ENCODE results near the gene KLF2.
"Not testable (repeated sequence)": the region's sequence is repeated elsewhere in the genome, so short reads cannot be mapped to it uniquely, and the experiment has no call there.

The KLF2 gene

DNA sequence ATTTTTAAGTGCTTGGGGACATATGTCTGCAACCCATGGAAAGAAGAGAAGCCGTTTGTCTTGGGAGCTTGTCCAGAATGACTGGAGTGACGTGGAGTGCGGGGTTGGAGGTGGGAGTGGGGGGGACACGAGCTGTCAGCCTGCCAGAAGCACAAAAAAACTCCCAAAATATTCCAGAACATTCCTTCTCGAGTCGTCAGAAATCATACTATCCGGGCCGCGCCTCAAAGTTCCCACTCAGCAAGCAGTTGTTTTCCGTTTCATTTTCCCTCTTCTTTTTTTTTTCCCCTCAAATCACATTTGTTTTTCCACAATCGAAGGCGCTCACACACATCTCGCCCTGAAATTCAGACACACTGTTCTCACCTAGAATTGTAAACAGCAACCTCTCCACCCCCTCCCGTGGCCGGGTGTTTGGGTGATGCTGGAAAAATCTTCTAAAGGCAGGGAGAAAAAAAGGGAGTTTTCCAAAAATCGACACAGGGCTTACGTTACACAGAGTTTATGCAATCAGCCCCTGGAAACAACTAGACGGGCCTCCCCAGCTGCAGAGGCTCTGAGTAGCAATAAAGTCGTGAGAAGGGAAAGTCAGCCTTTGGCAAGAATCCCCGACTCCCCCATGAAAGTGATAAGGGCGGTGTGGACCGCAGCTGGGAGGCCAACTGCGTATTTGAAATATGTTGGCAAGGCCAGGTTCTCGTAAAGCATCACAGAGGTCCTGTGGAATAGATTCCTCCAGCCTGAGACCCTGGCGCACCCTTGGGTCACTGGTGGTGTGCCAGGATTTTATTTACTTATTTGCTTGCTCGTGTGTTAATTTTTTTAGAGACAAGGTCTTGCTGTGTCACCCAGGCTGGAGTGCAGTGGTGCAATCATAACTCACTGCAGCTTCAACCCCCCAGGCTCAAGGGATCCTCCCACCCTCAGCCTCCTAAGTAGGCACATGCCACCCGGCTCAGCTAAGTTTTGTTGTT, 31.2 kb upstream of the KLF2 start:
- H3K4me1 ChIP-seq (ENCODE audit: control insufficient read depth, insufficient read depth, low read length): peaks cover 25% of the 10 kb centered on the region
- H3K9me3 ChIP-seq (replicated peaks; ENCODE audit: low read length): no peaks in the 10 kb centered on the region
- peak overlapping the region; percentile 76 for H3K9ac ChIP-seq (ENCODE audit: low read depth, low read length)
- peak overlapping the region; percentile 53 for H3K4me3 ChIP-seq (ENCODE audit: low read length)
- H3K36me3 ChIP-seq (ENCODE audit: insufficient read depth, low read length): no peaks in the 10 kb centered on the region
- H3K4me2 ChIP-seq (ENCODE audit: low read length): peak overlapping the region; percentile 76
- H3K27me3 ChIP-seq (ENCODE audit: control insufficient read depth, insufficient read depth, low read length): no peaks in the 10 kb centered on the region

DNA sequence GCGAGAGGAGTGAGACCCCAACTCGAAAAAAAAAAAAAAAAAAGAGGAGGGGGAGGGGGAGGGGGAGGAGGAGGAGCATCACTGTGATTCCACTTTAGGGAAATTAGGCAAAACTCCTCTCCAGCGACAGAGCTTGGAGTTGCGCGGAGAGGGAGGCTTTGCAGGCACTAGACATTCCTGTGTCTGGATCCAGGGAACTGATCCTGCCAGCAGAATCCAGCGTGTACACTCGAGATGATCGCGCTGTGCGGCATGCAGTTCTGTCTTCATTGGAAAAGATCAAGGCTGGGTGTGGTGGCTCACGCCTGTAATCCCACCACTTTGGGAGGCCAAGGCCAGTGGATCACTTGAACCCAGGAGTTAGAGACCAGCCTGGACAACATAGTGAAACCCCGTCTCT, 29.6 kb upstream of the KLF2 start:
- H3K27me3 ChIP-seq (ENCODE audit: control insufficient read depth, insufficient read depth, low read length): no peaks in the 10 kb centered on the region
- no peak overlapping the region for H3K9ac ChIP-seq (ENCODE audit: low read depth, low read length)
- H3K4me3 ChIP-seq (ENCODE audit: low read length): no peak overlapping the region
- H3K36me3 ChIP-seq (ENCODE audit: insufficient read depth, low read length): no peaks in the 10 kb centered on the region
- no peaks in the 10 kb centered on the region for H3K9me3 ChIP-seq (replicated peaks; ENCODE audit: low read length)
- peaks cover 25% of the 10 kb centered on the region for H3K4me1 ChIP-seq (ENCODE audit: control insufficient read depth, insufficient read depth, low read length)
- no peak overlapping the region for H3K4me2 ChIP-seq (ENCODE audit: low read length)

DNA sequence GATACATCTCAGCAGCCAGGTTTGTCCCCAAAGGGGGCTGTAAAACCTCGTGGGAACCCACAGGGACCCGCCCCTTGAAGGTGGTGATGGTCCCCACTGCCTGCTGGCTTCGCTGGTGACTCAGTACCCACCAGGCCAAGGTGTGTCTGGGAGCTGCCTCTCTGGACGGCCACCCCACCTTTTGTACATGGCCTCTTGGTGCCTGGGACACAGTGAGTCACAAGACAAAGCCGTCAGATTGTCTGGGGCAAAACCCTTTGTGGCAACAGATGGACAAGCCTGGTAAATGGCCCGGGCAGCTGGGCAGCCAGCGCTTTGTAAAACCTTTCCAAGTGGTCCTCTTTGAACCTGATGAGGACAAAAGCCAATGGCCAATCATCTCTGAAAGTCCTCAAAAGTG, 27.9 kb upstream of the KLF2 start:
- Histone ChIP-seq H3K36me3 (ENCODE audit: insufficient read depth, low read length) (no peaks in the 10 kb centered on the region), H3K4me3 (ENCODE audit: low read length) (no peak overlapping the region), H3K27me3 (ENCODE audit: control insufficient read depth, insufficient read depth, low read length) (no peaks in the 10 kb centered on the region), H3K9me3 (replicated peaks; ENCODE audit: low read length) (no peaks in the 10 kb centered on the region), H3K9ac (ENCODE audit: low read depth, low read length) (no peak overlapping the region), H3K4me2 (ENCODE audit: low read length) (no peak overlapping the region), H3K4me1 (ENCODE audit: control insufficient read depth, insufficient read depth, low read length) (peaks cover 26% of the 10 kb centered on the region)

DNA sequence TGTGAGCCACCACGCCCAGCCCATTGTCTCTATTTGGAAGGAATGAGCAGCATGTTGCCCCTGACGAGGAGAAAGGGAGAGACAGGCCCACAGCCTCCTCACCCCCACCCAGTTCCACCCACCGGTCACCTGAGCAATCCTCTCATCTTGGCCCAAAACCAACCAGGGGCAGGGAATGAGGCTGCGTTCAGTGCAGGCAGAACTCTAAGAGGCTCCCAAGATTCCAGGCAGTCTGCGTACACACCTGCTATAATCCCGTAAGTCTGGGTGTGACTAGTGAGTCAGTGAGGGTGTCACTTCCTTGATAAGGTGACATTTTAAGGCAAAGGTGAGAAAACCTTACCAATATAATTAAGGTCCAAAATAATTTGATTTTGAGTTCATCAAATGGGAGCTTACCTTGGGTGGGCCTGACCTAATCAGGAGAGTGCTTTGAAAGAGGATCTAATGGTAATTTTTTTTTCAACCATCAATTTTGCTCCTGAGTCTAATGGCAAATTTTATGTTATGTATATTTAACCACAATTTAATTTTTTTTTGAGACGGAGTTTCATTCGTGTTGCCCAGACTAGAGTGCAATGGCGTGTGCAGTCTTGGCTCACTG, 26.9 kb upstream of the KLF2 start:
- no peak overlapping the region for H3K9ac ChIP-seq (ENCODE audit: low read depth, low read length)
- H3K4me2 ChIP-seq (ENCODE audit: low read length): no peak overlapping the region
- H3K9me3 ChIP-seq (replicated peaks; ENCODE audit: low read length): no peaks in the 10 kb centered on the region
- no peak overlapping the region for H3K4me3 ChIP-seq (ENCODE audit: low read length)
- no peaks in the 10 kb centered on the region for H3K27me3 ChIP-seq (ENCODE audit: control insufficient read depth, insufficient read depth, low read length)
- H3K4me1 ChIP-seq (ENCODE audit: control insufficient read depth, insufficient read depth, low read length): peaks cover 33% of the 10 kb centered on the region
- H3K36me3 ChIP-seq (ENCODE audit: insufficient read depth, low read length): no peaks in the 10 kb centered on the region

DNA sequence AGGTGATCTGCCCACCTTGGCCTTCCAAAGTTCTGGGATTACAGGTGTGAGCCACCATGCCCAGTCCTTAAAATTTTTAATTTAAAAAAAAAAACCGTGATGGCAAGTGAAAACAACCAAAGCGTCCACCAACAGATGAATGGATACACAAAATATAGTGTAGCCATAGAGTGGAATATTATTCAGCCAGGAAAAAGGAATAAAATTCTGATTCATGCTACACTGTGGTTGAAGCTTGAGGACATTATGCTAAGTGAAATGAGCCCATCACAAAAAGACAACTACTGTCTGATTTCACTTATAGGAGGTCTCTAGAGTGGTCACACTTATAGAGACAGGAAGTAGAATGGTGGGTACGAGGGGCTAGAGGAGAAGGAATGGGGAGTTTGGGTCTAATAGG, 26.3 kb upstream of the KLF2 start:
- no peaks in the 10 kb centered on the region for H3K36me3 ChIP-seq (ENCODE audit: insufficient read depth, low read length)
- no peak overlapping the region for H3K9ac ChIP-seq (ENCODE audit: low read depth, low read length)
- no peaks in the 10 kb centered on the region for H3K9me3 ChIP-seq (replicated peaks; ENCODE audit: low read length)
- H3K4me3 ChIP-seq (ENCODE audit: low read length): no peak overlapping the region
- H3K27me3 ChIP-seq (ENCODE audit: control insufficient read depth, insufficient read depth, low read length): no peaks in the 10 kb centered on the region
- no peak overlapping the region for H3K4me2 ChIP-seq (ENCODE audit: low read length)
- peaks cover 26% of the 10 kb centered on the region for H3K4me1 ChIP-seq (ENCODE audit: control insufficient read depth, insufficient read depth, low read length)

DNA sequence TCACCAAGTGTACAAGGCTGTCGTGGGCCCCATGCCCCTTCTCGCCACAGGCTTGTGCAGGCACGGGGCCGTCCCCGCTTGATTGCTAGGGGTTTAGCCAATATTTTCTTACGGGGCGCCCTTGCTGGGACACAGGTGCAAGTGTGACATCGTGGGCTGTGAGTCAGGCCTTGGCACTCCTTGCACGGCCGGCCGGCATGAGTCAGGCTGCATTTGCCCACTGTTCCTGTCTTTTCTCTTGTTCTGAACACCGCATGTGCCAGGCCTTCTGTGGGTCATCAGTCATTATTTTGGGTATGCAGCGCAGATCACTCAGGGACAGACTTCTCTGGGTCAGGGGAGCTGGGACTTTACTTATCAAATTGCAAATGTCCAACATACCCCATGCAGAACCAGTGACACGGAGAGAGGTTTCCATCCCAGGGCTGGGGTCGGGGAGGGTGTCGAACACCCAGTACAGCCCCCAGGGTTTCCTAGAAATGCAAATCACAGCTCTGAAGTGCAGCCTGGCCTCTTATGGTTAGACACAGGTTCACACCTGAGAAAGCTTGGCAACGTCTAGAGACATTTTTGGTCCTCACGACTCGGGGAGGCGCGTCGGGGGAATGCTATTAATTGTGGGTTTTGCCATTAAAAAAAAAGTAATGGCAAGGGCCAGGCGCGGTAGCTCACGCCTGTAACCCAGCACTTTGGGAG, 22.5 kb upstream of the KLF2 start:
- no peak overlapping the region for H3K9ac ChIP-seq (ENCODE audit: low read depth, low read length)
- no peak overlapping the region for H3K4me3 ChIP-seq (ENCODE audit: low read length)
- H3K36me3 ChIP-seq (ENCODE audit: insufficient read depth, low read length): no peaks in the 10 kb centered on the region
- no peaks in the 10 kb centered on the region for H3K27me3 ChIP-seq (ENCODE audit: control insufficient read depth, insufficient read depth, low read length)
- H3K9me3 ChIP-seq (replicated peaks; ENCODE audit: low read length): no peaks in the 10 kb centered on the region
- H3K4me2 ChIP-seq (ENCODE audit: low read length): peak overlapping the region; percentile 31
- H3K4me1 ChIP-seq (ENCODE audit: control insufficient read depth, insufficient read depth, low read length): peaks cover 14% of the 10 kb centered on the region

DNA sequence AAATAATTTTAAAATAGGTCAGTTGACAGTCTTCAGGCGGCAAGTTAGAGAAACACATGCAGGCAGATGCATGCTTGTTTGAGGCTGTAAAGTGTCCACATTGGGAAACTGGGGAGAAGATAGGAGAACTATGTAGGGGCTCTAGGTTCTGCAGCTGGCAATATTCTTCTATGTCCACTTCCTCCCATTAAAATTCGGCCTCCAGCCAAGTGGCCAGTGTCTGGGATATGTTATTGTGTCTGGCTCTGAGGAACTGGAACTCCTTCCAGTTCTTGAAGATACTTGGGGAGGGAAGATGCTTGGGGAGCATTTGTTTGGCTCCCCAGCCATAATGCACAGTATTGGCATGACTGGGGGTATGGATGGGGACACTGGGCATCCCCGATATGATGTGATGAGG, 20.9 kb upstream of the KLF2 start:
- Histone ChIP-seq H3K27me3 (ENCODE audit: control insufficient read depth, insufficient read depth, low read length) (no peaks in the 10 kb centered on the region), H3K9me3 (replicated peaks; ENCODE audit: low read length) (no peaks in the 10 kb centered on the region), H3K4me3 (ENCODE audit: low read length) (no peak overlapping the region), H3K4me2 (ENCODE audit: low read length) (no peak overlapping the region), H3K36me3 (ENCODE audit: insufficient read depth, low read length) (no peaks in the 10 kb centered on the region), H3K9ac (ENCODE audit: low read depth, low read length) (no peak overlapping the region), H3K4me1 (ENCODE audit: control insufficient read depth, insufficient read depth, low read length) (peaks cover 13% of the 10 kb centered on the region)

DNA sequence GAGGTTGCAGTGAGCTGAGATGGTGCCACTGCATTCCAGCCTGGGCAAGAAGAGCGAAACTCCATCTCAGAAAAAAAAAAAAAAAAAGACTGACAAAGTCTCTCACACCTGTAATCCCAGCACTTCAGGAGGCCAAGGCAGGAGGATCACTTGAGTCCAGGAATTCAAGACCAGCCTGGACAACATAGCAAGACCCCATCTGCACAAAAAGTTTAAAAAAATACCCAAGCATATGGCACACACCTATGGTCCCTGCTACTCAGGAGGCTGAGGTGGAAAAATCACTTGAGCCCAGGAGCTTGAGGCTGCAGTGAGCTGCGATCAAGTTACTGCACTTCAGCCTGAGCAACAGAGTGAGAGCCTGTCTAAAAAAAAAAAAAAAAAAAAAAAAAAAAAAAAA, 20.1 kb upstream of the KLF2 start:
- not testable (repeated sequence) for H3K9ac ChIP-seq (ENCODE audit: low read depth, low read length); H3K36me3 ChIP-seq (ENCODE audit: insufficient read depth, low read length); H3K4me2 ChIP-seq (ENCODE audit: low read length); H3K27me3 ChIP-seq (ENCODE audit: control insufficient read depth, insufficient read depth, low read length); H3K4me3 ChIP-seq (ENCODE audit: low read length); H3K9me3 ChIP-seq (replicated peaks; ENCODE audit: low read length)
- H3K4me1 ChIP-seq (ENCODE audit: control insufficient read depth, insufficient read depth, low read length): peaks cover 13% of the 10 kb centered on the region

DNA sequence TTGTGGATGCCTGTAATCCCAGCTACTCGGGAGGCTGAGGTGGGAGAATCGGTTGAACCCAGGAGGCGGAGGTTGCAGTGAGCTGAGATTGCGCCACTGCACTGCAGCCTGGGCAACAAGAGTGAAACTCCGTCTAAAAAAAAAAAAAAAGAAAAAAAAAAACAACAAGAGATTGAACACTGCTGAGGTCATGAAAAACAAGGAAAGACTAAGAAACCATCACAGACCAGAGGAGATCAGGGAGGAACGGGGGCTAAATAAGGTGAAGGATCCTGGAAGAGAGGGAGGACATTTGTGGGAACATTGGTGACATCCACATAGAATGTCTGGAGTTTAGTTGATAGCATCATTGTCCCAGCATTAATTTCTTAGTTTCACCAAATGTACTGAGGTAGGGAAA, 19.6 kb upstream of the KLF2 start:
- not testable (repeated sequence) for H3K9ac ChIP-seq (ENCODE audit: low read depth, low read length); H3K9me3 ChIP-seq (replicated peaks; ENCODE audit: low read length); H3K36me3 ChIP-seq (ENCODE audit: insufficient read depth, low read length); H3K4me3 ChIP-seq (ENCODE audit: low read length); H3K27me3 ChIP-seq (ENCODE audit: control insufficient read depth, insufficient read depth, low read length); H3K4me2 ChIP-seq (ENCODE audit: low read length)
- peaks cover 13% of the 10 kb centered on the region for H3K4me1 ChIP-seq (ENCODE audit: control insufficient read depth, insufficient read depth, low read length)

DNA sequence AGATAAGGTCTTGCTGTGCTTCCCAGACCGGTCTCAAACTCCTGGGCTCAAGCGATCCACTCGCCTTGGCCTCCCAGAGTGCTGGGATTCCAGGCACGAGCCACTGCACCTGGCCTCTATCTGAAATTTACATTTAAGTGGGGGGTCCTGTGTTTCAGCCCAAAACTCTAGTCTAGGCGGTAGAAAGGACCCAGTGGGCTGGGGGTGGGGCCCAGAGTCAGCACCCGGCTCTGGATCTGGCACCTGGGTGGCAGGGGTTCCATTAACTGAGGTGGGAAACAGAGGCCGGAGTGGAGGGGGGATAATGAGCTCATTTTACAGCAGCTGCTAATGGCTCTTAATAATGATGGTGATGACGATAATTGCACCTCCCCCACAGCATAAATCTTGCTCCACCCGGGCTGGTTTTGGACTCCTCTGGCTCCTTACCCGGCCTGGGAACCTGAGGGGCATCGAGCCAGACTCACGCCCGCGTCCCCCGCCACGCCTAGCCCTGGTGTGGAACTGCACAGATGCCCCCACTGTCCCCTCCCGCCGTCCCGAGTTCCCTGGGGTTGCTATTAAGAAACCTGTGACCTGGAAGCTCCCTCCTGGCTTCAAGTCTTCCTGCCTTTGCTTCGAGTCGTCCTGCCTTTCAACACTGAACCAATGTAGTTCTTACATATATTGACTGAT, 17.8 kb upstream of the KLF2 start:
- Histone ChIP-seq H3K9ac (ENCODE audit: low read depth, low read length) (no peak overlapping the region), H3K36me3 (ENCODE audit: insufficient read depth, low read length) (no peaks in the 10 kb centered on the region), H3K9me3 (replicated peaks; ENCODE audit: low read length) (no peaks in the 10 kb centered on the region), H3K4me2 (ENCODE audit: low read length) (no peak overlapping the region), H3K4me3 (ENCODE audit: low read length) (no peak overlapping the region), H3K4me1 (ENCODE audit: control insufficient read depth, insufficient read depth, low read length) (peaks cover 11% of the 10 kb centered on the region), H3K27me3 (ENCODE audit: control insufficient read depth, insufficient read depth, low read length) (no peaks in the 10 kb centered on the region)

DNA sequence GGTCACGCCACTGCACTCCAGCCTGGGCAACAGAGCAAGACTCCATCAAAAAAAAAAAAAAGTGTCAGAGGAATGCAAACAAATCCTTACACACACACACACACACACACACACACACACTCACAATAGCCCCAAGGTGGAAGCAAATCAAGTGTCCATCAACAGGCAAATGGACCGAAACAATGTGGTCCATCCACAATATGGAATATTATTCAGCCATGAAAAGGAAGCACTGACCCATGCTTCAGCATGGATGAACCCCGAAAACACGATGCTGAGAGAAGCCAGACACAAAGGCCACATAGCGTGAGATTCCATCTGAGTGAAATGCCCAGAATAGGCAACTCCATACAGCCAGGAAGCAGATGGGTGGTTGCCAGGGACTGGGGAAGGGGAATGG, 16.5 kb upstream of the KLF2 start:
- Histone ChIP-seq H3K36me3 (ENCODE audit: insufficient read depth, low read length) (no peaks in the 10 kb centered on the region), H3K4me1 (ENCODE audit: control insufficient read depth, insufficient read depth, low read length) (peaks cover 5% of the 10 kb centered on the region), H3K4me3 (ENCODE audit: low read length) (no peak overlapping the region), H3K4me2 (ENCODE audit: low read length) (no peak overlapping the region), H3K9me3 (replicated peaks; ENCODE audit: low read length) (no peaks in the 10 kb centered on the region), H3K27me3 (ENCODE audit: control insufficient read depth, insufficient read depth, low read length) (no peaks in the 10 kb centered on the region), H3K9ac (ENCODE audit: low read depth, low read length) (no peak overlapping the region)
